ENCODE results near the gene ARMC12.
"Not testable (repeated sequence)": the region's sequence is repeated elsewhere in the genome, so short reads cannot be mapped to it uniquely, and the experiment has no call there.

ARMC12 gene

DNA sequence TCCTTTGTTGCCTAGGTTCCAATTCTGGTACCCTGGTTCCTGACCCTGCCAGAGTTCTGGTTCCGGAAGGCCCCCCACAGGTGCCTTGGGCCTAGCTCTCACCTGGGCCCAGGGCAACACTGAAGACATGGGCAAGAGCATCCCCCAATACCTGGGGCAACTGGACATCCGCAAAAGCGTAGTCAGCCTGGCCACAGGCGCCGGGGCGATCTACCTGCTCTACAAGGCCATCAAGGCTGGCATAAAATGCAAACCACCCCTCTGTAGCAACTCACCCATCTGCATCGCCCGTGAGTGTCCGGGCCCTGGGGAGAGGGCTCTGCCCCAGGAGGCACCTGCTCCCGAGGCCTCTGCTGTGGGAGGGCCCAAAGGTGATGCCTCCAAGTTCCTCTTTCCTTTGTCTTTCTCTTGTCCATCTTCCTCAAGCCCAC lies at the start of gene ARMC12:
Gene ARMC12 (plus strand): TSS at position 51 of the 431 bp plus-strand sequence. CDS start 77 bp downstream, at position 128.
- no peaks in the 10 kb centered on the region for H4K20me1 ChIP-seq (ENCODE audit: insufficient read depth)
- H3K79me2 ChIP-seq (ENCODE audit: insufficient read depth, low read depth), result no peaks in the 10 kb centered on the region
- H3K27me3 ChIP-seq (ENCODE audit: insufficient read depth, low read depth), result no peaks in the 10 kb centered on the region
- peaks cover 49% of the 10 kb centered on the region for H3K4me1 ChIP-seq (ENCODE audit: low read depth, poor library complexity, severe bottlenecking)
- no peak for TF ChIP-seq CTCF (conservative IDR thresholded peaks at IDR 0.05; ENCODE audit: low read depth, low read length)
- H2AFZ ChIP-seq (ENCODE audit: low read depth), result peak within 1 kb of the TSS; percentile 71
- H3K36me3 ChIP-seq (ENCODE audit: insufficient read depth), result no peaks in the 10 kb centered on the region
- no peak within 1 kb of the TSS for H3K4me3 ChIP-seq (IDR thresholded peaks at IDR 0.05; ENCODE audit: insufficient read depth, low read depth, low read length)
- H3K27ac ChIP-seq, result no peak within 1 kb of the TSS
- no peak within 1 kb of the TSS for H3K9ac ChIP-seq
- peak within 1 kb of the TSS; percentile 1; the same call in 1 of the 2 replicates for H3K4me2 ChIP-seq

DNA sequence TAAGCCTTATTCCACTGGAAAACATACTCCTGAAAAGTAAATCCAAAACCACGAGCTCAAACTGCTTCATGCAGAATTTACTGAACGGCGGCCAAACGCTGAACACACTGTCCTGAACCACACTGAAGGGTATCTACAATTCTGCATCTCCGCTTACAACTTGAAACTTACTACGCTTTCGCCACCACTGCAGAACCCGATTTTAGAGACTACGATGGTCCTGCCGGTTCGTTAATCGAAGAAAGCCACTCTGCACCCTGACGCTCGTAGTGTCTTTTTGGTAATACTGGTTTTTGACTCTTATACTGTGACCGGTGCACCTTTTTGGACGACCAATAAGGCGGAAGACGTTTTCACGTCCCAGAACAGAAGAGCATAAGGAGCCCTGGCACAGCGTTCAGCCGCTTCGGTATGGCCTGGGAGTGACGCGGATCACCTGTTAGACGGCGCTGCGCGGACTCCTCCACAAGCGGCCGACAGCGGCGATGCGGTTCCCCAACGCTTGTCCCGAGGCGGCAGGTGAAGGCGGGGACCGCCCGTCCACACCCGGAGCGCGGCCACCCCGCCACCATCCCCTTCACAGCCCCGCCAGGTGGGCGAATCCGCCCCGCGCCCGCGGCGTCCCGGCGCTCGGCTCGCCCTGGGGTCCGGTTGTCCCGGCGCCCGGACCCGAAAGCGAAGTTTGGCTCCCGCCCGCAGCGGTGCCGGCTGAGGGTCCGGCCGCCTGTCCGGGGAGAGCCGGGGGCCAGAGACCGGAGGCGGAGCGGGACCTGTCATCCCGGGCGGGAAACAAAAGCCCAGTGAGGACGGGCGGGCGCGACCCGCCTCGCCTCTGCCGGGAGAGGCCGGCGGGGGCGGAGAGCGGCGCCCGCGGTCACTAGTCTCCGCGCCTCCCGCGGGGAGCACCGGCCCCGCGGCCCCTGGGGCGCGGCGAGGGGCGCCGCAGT lies 48.9 kb upstream of the ARMC12 start:
- peak overlapping the region; percentile 71 for H3K9ac ChIP-seq
- no peaks in the 10 kb centered on the region for H3K27me3 ChIP-seq (ENCODE audit: insufficient read depth, low read depth)
- H3K4me3 ChIP-seq (IDR thresholded peaks at IDR 0.05; ENCODE audit: insufficient read depth, low read depth, low read length), result peak overlapping the region; percentile 58
- H3K27ac ChIP-seq, result peak overlapping the region; percentile 54
- H2AFZ ChIP-seq (ENCODE audit: low read depth), result peak overlapping the region; percentile 34
- H3K36me3 ChIP-seq (ENCODE audit: insufficient read depth), result no peaks in the 10 kb centered on the region
- H4K20me1 ChIP-seq (ENCODE audit: insufficient read depth), result peaks cover 5% of the 10 kb centered on the region
- peaks cover 29% of the 10 kb centered on the region for H3K4me1 ChIP-seq (ENCODE audit: low read depth, poor library complexity, severe bottlenecking)
- peaks cover 54% of the 10 kb centered on the region for H3K79me2 ChIP-seq (ENCODE audit: insufficient read depth, low read depth)
- H3K4me2 ChIP-seq, result peak overlapping the region; percentile 93
- TF ChIP-seq CTCF (conservative IDR thresholded peaks at IDR 0.05; ENCODE audit: low read depth, low read length), result no peak

GRCh38 chr6:35688605-35689322 lies 48.1 kb upstream of the ARMC12 start, which contains the start of gene FKBP5:
Gene FKBP5 (minus strand): TSS chr6:35688915. CDS start chr6:35642824, 46,091 bp downstream.
- Histone ChIP-seq H3K4me3 (IDR thresholded peaks at IDR 0.05; ENCODE audit: insufficient read depth, low read depth, low read length) (peak within 1 kb of the TSS; percentile 58), H2AFZ (ENCODE audit: low read depth) (peak within 1 kb of the TSS; percentile 96), H3K27me3 (ENCODE audit: insufficient read depth, low read depth) (no peaks in the 10 kb centered on the region), H4K20me1 (ENCODE audit: insufficient read depth) (peaks cover 5% of the 10 kb centered on the region), H3K9ac (peak within 1 kb of the TSS; percentile 71), H3K27ac (peak within 1 kb of the TSS; percentile 54), H3K36me3 (ENCODE audit: insufficient read depth) (no peaks in the 10 kb centered on the region), H3K79me2 (ENCODE audit: insufficient read depth, low read depth) (peaks cover 46% of the 10 kb centered on the region), H3K4me2 (peak within 1 kb of the TSS; percentile 93), H3K4me1 (ENCODE audit: low read depth, poor library complexity, severe bottlenecking) (peaks cover 29% of the 10 kb centered on the region)
- no peak for TF ChIP-seq CTCF (conservative IDR thresholded peaks at IDR 0.05; ENCODE audit: low read depth, low read length)

GRCh38 chr6:35690006-35690405 lies 46.8 kb upstream of the ARMC12 start:
- H3K36me3 ChIP-seq (ENCODE audit: insufficient read depth); H3K9ac ChIP-seq; H3K4me2 ChIP-seq; H3K27me3 ChIP-seq (ENCODE audit: insufficient read depth, low read depth); H4K20me1 ChIP-seq (ENCODE audit: insufficient read depth); H3K4me3 ChIP-seq (IDR thresholded peaks at IDR 0.05; ENCODE audit: insufficient read depth, low read depth, low read length); H3K27ac ChIP-seq; H2AFZ ChIP-seq (ENCODE audit: low read depth): not testable (repeated sequence)
- Histone ChIP-seq H3K4me1 (ENCODE audit: low read depth, poor library complexity, severe bottlenecking) (peaks cover 25% of the 10 kb centered on the region), H3K79me2 (ENCODE audit: insufficient read depth, low read depth) (peaks cover 33% of the 10 kb centered on the region)
